Neutrophil (primary cell): ENCODE data around the gene SMURF1.

Experiments
- H3K27ac ChIP-seq: fragments of 200-600 bp; sonication (generic); 2 replicates; pipeline ENCODE4 v1.5.1; 2016; ENCODE audit warnings: mild to moderate bottlenecking, moderate library complexity
- H3K27me3 ChIP-seq: fragments of 200-600 bp; sonication (generic); 2 replicates; pipeline ENCODE4 v1.6.0; 2016; ENCODE audit warnings: mild to moderate bottlenecking
- H3K36me3 ChIP-seq: fragments of 200-600 bp; sonication (generic); 2 replicates; pipeline ENCODE4 v1.5.1; 2017
- H3K4me1 ChIP-seq, 2 experiments: fragments of 200-600 bp in 1 of 2; sonication (generic) in 1 of 2; 1 replicate in 1 of 2; 2 replicates in 1 of 2; pipeline versions ENCODE4 v1.5.1 to v1.6.1; 2013 to 2016; ENCODE audit warnings: low read depth in 1 of 2, low read length in 1 of 2, mild to moderate bottlenecking in 1 of 2, moderate library complexity in 1 of 2; ENCODE audit not compliant: control insufficient read depth in 1 of 2, insufficient read depth in 1 of 2
- H3K4me3 ChIP-seq, 2 experiments: fragments of 200-600 bp in 1 of 2; sonication (generic) in 1 of 2; 1 replicate in 1 of 2; 2 replicates in 1 of 2; pipeline ENCODE4 v1.5.1; 2013 to 2016; ENCODE audit warnings: low read depth in 1 of 2, low read length in 1 of 2, mild to moderate bottlenecking in 1 of 2, moderate library complexity in 1 of 2
- H3K9me3 ChIP-seq: fragments of 200-600 bp; sonication (generic); 2 replicates; pipeline ENCODE4 v1.5.1; 2016
- CTCF ChIP-seq: fragments of 200-600 bp; sonication (generic); IDR thresholded peaks from 2 replicates; pipeline ENCODE4 v1.5.1; 2016; ENCODE audit warnings: antibody characterized with exemption

SMURF1 gene

GRCh38 chr7:99124236-99124635 is 19.7 kb downstream of the SMURF1 start:
- Histone ChIP-seq H3K4me1 (peaks cover 29 to 42% of the 10 kb centered on the region in 2 experiments), H3K9me3 (no peaks in the 10 kb centered on the region), H3K27me3 (no peaks in the 10 kb centered on the region), H3K4me3 (no peak overlapping the region), H3K36me3 (no peaks in the 10 kb centered on the region), H3K27ac (peak overlapping the region; percentile 56)
- TF ChIP-seq CTCF, result no peak

GRCh38 chr7:99123571-99124033 is 20.3 kb downstream of the SMURF1 start:
- no peak for TF ChIP-seq CTCF
- H3K4me1 ChIP-seq, result peaks cover 29 to 42% of the 10 kb centered on the region in 2 experiments
- H3K4me3 ChIP-seq, result no peak overlapping the region
- H3K9me3 ChIP-seq, result no peaks in the 10 kb centered on the region
- peak overlapping the region; percentile 56 for H3K27ac ChIP-seq
- H3K27me3 ChIP-seq, result no peaks in the 10 kb centered on the region
- H3K36me3 ChIP-seq, result no peaks in the 10 kb centered on the region

GRCh38 chr7:99122762-99123161 is 21.1 kb downstream of the SMURF1 start:
- TF ChIP-seq CTCF, result no peak
- Histone ChIP-seq H3K36me3 (no peaks in the 10 kb centered on the region), H3K4me3 (no peak overlapping the region), H3K9me3 (no peaks in the 10 kb centered on the region), H3K27ac (no peak overlapping the region), H3K4me1 (peaks cover 29 to 42% of the 10 kb centered on the region in 2 experiments), H3K27me3 (no peaks in the 10 kb centered on the region)

- no peak overlapping the region for H3K4me3 ChIP-seq
- no peaks in the 10 kb centered on the region for H3K27me3 ChIP-seq
- H3K4me1 ChIP-seq, result peaks cover 24 to 34% of the 10 kb centered on the region in 2 experiments
- no peak for TF ChIP-seq CTCF
- H3K36me3 ChIP-seq, result no peaks in the 10 kb centered on the region
- no peaks in the 10 kb centered on the region for H3K9me3 ChIP-seq
- no peak overlapping the region for H3K27ac ChIP-seq
Observed at GRCh38 chr7:99121496-99122021, 22.3 kb downstream of the SMURF1 start.

- Histone ChIP-seq H3K27ac (peak overlapping the region; percentile 30), H3K4me1 (peaks cover 24 to 33% of the 10 kb centered on the region in 2 experiments), H3K4me3 (no peak overlapping the region), H3K36me3 (no peaks in the 10 kb centered on the region), H3K9me3 (no peaks in the 10 kb centered on the region), H3K27me3 (no peaks in the 10 kb centered on the region)
- no peak for TF ChIP-seq CTCF
Observed at GRCh38 chr7:99120916-99121315, 23.0 kb downstream of the SMURF1 start.
